GM19455 (cell line): Measurements from ENCODE around the gene THSD7B.

Source experiments
- ATAC-seq: cut with Tn5 transposase; IDR thresholded peaks from one replicate; pipeline ENCODE4 v1.9.1; 2021; ENCODE audit not compliant: unreplicated experiment

Gene THSD7B

DNA sequence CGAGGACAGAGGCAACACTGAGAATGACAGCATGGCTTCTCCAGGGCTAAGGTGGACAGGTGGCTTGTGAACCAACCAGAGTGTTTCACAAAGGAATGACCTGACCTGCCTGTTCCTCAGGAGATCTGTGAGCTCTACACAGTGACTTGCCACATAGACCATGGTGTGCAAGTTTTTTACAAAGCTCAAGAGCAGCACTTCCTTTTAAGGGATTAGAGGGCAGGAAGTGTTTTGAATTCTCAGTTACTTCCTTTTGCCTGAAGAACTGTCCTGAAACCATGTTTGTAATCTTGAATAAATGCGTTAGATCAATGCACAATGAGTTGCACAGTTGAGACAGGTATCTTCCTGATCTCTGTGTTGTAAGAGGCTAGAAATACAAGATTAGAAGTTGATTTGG lies 421.9 kb downstream of the THSD7B start:
- no peak for ATAC-seq

DNA sequence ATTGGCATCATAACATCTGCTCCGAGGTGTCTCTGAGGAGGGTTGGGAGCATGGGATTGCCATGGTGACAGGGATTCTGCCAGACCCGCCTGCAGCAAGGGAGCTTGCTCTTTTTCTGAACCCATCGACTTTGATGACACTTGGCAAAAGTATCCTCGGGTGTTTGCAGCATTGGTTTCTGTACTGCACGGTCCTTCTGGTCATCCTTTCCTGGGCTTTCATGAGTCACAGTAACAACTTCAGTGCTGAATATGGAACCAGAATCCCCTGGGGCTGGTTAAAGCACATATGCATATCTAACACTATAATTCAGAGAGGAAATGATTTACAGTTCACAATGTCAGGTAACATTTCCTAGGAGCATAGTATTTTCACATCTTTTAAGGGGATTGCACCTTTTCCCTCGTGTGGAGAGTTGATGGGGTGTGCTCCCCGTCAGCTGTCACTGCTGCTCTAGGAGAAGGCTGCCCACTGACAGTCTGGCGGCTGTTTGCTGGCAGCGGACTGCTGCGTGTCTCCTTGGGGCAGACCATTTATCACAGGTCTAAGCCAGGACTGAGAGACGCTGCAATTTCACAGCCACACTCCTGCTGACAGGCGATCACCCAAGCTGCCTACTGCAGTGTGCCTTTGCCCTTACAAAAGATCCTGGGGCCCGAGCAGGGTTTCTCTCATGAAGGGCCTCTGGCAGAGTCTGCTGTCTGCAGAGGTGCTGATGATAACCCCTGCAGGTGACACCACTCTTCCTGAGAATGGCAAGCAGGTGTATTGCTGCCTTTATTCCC lies 425.3 kb downstream of the THSD7B start:
- ATAC-seq, result no peak

DNA sequence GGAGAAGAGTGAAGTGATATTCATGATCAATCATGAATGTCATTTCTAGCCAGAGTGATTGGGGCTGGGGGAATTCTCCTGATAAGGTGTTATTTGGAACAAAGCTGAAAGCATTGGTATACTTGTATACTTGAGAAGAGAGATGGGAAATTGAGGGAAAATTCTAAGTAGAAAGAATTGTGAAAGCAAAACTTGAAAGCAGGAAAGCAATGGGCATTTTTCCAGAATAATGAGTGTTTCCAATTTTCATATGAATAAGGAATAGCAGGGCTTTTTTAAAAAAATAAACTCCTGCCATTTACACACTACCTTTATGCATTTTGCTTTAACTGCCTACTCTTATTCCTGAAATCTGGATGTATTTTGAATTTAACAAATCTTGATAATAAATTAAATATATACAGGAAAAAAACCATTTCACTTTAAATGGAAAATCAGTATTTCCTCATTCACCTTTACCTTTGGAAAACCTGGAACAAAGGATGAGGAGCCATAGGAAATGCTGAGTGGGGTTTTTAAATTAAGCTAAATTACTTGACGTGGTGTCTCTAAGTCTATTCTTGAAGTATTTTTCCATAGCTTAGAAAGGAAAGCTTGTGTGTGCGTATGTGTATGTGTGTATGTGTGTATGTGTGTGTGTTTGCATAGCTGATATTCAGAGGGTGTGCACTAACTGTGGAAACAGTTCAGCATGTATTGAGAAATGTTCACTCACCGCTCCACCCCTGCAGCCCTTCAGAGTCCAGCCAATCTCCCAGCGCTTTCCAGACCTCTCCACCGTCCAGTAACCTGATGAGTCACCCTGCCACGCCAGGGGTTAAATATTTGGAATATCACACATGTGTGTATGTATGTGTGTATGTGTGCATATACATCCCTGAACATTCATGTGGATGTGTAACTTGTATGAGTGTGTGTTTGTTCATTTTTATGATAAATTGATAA lies 427.3 kb downstream of the THSD7B start:
- ATAC-seq, result no peak

DNA sequence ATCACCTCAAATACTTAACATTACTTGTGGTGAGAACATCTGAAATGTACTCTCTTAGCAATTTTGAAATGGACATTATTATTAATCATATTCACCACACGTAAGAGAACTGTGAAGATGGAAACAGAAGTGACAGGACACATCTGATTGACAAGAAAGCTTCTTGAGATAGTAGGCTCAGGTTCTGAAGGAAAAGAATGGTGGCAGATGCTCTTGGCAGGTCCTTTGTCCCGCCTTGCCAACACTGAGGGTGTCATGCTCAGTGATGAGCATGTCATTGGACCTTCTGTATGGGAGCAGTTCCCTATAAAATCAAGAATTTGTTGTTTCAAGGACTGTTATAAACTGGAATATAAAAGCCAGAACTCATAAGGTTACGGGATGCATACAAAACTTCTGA lies 428.1 kb downstream of the THSD7B start:
- ATAC-seq, result no peak

DNA sequence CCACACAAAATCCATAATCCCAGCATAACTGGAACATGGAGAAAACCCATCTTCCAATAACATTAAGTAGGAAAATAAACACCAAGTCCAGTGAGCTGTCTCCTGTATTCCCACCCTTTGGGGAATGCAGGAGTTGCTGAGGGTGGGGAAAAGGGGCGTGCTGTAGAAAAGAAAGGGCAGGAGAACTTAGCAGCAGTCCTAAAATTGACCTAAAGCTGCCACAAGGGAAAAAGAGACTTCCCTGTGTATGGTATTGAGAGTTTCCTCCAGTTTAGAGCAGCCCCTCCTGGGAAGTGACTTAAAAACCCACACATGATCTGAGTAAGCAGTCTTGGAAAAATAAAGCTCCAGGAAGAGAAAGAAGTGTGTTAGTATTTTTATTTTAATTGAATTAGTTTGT lies 428.8 kb downstream of the THSD7B start:
- ATAC-seq, result no peak

DNA sequence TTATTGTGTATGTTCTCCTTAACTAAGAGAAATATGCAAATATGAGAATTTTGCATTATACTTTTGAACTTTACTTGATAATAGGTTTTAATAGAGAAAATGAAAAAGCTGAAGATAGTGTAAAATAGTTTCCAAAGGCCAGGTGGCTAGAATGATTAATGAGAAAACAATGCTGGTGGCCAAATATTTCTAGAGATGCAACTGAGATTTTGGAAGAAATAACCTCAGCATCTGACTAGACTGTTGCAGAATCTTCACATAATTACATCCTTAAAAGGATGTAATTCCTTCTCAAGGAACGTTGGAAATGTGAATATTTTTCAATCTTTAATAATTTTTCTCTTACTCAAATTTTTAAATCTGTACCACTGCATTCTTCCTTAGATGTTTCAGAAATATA lies 434.4 kb downstream of the THSD7B start:
- ATAC-seq, result no peak

DNA sequence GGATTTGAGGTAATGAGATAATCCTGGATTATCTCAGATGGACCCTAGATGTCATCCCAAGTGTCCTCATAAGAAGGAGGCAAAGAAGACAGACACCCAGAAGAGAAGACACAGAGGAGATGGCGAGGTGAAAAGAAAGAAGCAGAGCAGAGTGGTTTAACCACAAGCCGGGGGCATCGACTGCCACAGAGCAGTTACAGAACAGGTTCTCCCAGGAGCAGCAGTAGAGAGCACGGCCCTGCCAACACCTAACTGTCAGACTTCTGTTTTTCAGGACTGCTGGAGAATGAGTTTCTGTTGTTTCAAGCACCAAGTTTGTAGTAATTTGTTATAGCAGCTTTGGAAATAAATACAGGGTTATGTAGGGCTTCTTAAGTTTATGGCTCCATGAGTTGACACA lies 437.0 kb downstream of the THSD7B start:
- ATAC-seq, result no peak

DNA sequence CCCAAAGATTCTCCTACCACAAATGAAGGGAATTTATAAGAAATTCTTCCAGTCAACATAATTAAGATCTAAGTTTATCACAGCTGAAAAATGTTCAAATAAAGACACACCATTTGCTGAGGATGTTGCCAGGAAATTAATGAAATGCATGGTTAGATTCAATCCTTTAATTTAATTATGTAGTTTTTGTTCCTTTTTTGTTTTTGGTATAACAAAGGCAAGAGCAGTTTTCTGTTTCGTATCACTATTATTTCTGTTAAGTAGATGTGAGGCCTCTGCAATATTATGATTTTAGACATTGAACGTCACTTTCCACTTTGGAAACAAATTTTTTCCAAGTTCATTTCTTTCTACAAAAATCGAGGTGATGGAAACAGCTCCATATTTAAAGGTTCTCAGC lies 440.0 kb downstream of the THSD7B start:
- ATAC-seq, result no peak

DNA sequence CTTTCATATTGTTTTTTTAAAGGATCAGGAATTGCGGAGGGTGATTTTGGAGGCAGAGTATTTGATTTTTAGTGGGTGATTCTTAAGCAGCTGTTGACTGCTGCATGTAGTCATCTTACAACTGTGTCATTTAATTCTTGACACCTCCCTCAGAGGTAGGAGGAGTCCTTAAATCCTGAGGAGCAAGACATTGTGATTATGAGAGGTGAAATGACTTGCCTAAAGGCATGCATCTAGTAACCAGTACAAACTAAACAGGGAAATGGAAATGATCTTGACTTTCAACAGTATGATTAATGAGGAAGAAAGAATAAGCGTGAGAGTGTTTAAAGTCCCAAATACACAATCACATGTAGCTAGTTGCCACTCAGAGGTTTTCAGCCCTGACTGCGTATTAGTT lies 440.7 kb downstream of the THSD7B start:
- ATAC-seq, result no peak

DNA sequence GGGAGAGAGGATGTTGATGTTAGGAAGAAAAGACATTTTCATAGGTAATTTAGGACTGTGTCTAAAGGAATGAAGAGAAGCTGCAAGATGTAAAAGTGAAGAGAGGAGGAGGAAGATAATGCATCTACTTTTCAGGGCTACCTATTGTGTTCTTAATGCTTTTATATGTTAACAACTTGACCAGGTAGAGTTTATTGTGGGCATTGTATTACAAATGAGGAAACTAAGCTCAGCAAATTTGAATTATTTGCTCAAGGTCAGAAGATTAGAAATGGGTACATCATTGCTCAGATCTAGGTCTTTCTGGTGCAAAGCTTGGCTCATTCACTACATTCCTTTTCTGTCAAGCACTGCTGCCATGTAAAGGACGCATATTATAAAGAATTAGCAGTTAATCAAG lies 441.7 kb downstream of the THSD7B start:
- ATAC-seq, result no peak

DNA sequence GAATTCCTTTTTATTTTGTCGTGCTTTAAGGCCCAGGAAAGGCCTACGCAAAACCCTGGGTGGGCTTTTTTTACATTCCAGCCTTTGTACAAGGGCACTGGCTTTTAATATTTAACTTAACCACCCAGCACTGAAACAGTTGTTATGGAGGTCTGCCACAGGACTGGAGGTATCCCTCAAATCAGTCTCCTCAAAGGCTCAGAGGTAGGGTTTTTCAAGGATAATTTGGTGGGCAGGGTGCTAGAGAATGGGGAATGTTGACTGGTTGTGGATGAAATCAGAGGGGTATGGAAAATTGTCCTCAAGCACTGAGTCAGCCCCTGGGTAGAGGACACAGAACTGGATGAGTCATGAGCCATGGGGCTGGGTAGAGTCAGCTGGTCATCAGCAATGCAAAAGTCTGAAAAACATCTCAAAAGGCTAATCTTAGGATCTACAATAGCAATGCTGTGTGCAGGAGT lies 443.1 kb downstream of the THSD7B start:
- ATAC-seq, result no peak

DNA sequence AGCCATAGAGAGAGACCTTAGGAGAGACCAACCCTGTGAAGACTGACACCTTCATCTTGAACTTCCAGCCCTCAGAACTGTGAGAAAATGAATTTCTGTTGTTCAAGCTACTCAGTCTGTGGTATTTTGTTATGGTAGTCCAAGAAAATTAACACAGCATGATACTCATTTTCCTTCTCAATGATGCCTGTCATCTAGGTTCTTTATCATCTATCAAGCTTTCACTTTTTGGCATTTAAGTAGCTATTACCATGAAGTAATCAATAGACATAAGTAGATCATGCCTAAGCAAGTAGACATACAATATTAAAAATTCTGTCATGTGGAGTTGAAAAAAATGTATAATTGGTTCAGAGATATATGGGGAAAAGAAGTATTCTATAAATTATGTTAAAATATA lies 444.7 kb downstream of the THSD7B start:
- ATAC-seq, result no peak

DNA sequence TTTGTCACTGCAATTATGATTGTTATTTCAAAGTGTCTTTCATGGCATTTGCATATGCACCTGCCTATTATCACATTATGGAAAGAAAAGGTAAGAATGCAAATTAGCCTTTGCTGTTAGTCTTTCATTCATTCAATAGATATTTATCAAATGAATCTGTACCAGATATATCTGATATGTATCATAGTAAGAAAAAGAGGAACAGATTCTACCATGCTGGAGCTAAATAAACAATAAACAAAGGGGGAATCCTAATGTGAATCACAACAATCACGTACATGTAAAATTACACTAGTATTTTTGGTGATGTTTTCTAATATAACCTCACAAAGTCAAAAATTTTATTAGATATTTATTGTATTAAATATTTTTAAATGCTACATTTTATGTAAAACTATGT lies 446.4 kb downstream of the THSD7B start:
- no peak for ATAC-seq

DNA sequence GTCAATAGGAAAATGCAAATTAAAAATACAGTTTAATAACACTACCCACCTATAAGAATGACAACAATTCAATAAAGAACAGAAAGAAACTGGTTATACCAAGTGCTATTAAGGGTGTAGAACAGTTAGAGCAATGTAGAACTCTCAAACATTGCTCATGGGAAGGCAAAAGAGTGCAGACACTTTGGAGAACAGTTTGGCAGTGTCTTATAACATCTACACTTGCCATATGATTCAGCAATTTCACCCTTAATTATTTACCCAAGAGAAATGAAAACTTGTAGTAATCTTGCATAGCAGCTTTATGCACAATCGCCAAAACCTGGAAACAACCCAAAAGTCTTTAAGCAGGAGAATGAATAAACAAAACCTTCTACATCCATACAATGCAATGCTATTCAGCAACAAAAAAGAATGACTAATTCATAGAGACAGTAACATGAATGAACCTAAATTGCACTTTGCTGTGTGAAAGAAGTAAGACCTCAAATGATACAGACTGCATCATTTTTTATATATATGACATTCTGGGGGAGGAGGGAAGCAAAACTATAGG lies 455.2 kb downstream of the THSD7B start:
- no peak for ATAC-seq

DNA sequence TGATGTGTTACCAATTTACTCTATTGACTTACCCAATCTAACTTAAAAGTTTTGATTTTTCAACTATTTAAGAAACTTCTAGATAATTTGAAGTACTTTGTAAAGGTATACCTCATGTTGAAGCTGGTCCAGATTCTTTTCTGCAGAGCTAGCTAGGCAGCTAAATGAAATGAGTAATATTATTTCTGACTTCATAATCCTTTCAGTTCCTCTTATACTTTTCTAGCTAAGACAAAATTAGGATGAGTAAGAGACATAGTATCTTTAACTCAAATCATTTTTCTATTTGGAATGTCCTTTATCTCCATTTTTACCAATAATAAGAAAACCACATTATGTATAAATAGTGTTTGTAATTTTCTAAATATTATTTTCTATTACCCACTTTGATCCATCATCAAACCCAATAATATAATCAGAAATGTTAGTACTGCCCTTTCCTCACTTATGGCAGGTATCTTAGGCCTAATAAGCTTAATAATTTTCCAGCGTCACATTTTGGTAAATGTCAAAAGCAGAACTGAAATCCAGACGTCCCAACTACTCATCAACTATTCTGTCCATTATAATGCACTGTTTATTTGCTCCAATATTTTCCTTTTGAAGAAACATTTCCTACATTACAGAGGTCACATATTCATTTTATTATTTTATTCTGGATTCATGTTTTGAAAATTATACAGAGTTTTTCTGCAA lies 456.6 kb downstream of the THSD7B start:
- no peak for ATAC-seq

DNA sequence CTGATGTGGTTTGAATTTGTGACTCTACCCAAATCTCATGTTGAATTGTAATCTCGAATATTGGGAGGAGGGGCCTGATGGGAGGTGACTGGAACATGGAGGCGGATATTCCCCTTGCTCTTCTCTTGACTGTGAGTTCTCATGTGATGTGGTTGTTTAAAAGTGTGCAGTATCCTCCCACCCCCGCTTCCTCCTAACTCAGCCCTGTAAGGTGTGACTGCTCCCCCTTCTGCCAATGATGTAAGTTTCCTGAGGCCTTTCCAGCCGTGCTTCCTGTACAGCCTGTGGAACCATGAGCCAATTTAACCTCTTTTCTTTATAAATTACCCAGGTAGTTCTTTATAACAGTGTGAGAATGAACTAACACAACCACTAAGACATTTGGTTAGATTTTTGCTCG lies 458.4 kb downstream of the THSD7B start:
- ATAC-seq, result no peak

DNA sequence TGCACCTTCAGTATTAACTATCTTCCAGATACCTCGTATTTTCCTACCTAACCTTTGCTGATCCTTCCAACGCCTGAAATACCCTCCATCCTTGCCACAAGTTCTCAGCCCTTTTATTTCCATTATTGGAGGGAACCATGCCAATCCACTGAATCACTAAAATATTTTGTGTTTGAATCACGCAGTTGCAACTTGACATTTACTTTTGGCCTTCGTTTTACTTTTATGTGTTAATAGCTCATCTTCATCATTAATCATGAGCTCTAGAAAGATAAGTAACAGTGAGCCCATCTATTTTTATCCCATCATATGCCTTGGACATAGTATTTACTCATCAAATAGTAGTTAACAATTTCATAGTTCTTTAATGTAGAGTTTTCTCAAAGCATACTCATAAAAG lies 463.2 kb downstream of the THSD7B start:
- ATAC-seq, result no peak

DNA sequence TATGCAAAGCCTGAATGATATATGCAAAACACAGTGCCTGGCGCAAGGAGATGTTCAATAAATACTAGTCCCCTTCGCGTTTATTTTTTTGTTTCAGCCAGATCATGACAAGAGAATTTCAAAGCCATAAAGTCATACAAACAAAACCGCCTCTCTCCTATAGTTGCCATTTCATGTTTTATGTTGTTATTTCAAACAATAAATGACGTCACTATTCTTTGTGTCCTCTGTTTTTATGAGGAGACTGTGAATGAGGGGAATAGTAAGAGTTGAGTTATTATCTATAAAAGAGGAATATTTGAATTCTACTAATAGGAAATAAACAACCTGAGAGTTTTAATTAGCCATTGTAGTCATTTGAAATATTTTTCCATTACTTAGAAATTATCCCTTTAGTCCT lies 464.5 kb downstream of the THSD7B start:
- ATAC-seq, result no peak

DNA sequence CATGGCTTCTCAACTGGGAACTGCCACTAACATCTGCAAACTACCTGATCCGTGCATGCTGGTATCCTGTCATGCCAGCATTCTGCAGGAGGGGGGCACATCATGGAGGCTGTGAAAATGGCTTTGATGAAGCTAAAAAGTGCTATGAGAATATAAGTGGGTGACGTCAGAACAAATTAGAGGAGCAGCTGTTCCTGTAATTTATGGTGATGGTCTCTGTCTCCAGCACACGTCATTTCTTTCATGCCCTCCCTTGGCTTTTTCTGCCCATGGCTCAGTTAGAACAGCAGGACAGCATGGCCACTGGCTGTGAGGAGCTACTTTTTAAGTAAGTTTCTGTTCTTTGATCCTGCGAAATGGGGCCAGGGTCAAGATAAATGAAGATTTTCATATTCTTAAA lies 466.3 kb downstream of the THSD7B start:
- ATAC-seq, result no peak

DNA sequence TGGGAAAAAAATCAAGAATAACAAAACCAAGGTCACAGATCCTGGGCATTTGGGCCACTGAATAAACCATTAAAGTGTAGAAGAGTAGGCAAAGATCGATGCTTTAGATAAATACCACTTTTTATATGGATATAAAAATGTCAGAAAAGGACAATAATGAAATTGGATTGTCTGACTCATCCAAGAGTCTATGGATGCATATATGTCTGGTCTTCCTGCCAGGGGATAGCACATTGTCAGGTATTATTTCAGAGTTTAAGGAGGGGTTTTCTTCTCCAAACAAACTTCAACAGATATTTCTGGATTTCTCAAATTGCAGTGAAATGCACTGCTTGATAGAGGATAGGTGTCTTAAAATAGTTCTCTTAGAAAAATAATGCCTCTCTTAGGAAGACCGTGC lies 466.7 kb downstream of the THSD7B start:
- no peak for ATAC-seq

DNA sequence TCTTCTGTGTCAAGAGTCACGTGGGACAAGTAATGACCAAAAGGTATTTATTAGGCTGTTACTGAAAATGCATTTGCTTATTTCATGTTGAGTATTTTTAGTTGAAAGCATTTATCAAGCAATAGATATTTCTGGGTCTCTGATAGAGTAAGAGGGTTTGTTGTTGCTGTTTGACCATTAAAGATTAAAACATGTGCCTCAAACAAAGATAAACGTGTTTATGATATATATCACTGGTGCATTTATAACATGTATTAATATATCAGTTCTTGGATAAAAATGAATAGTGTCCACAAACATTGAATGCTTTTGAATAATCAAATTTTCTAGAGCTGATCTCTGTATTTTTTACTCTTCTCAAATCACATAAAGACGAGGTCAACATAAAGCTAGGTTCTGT lies 467.7 kb downstream of the THSD7B start:
- ATAC-seq, result no peak
